Activated CD4-positive, alpha-beta T cell treated with anti-CD3 and anti-CD28 coated beads for 24 hours (primary cell): Measurements from ENCODE around the gene EEF1E1.

Experiments used
- DNase-seq, 2 donors: peaks; one replicate each; pipeline ENCODE4 v3.0.0-alpha.2; 2020; ENCODE audit warnings: low read depth in 2 of 2

The EEF1E1 gene

GRCh38 chr6:8087870-8088754, 14.2 kb downstream of the EEF1E1 start:
- DNase-seq, result no peak

- DNase-seq, result no peak
Observed at GRCh38 chr6:8086755-8087306, 15.5 kb downstream of the EEF1E1 start.

DNA sequence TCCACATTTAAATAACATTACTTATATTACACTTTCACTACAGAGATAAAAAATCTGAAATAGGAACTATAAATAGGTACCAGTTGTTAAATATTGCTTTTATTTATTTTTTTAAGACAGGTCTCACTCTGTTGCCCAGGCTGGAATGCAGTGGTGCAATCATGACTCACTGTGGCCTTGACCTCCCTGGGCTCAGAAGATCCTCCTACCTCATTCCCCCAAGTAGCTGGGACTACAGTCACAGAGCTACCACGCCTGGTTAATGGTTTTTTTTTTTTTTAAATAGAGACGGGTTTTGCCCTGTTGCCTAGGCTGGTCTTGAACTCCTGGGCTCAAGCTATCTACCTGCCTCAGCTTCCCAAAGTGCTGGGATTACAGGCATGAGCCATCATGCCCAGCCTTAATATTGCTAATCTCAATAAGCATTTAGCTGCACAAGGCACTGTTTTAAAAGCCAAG, 17.3 kb downstream of the EEF1E1 start:
- no peak for DNase-seq

- DNase-seq, result no peak
Observed at GRCh38 chr6:8084586-8084985, 17.8 kb downstream of the EEF1E1 start.

DNA sequence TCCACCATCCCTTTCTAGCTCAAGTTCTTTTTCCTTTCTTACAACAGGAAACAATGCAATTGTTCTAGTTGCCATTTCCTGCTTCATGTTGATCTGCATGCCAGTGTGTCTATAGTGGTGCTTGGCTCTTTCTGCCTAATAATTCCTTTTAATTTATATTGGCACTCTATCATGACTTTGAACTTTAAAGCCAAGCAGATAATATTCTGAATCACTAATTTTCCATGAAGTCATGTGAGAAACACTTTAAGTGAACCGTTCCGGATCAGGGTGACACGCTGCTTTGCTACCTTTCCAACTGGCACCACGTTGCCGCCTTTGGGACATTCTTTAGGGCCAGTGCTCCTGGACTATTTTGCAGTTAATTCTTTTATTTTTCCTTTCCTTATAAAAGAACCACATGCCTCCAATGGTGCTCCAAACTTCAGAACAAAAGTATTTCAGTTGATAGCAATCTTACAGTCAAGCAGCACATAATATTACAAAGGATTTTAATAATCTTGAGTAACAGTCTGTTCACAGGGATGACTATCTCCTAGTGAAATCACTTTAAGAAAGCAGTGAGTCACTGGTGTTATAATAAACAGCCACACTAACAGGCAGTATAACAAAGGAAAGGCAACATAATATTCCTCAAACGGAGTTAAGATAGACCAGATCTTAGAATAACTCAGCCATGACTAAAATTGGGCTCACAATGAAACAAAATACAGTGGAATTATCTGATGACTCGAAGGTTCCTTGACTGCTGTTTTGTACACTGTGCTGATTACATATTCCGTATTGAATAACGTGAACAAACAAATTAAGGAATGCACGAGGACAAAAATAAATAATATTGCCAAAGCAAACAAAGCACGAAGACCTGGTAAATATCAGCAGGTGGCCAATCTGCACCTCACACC, 19.1 kb downstream of the EEF1E1 start:
- DNase-seq, result no peak

DNA sequence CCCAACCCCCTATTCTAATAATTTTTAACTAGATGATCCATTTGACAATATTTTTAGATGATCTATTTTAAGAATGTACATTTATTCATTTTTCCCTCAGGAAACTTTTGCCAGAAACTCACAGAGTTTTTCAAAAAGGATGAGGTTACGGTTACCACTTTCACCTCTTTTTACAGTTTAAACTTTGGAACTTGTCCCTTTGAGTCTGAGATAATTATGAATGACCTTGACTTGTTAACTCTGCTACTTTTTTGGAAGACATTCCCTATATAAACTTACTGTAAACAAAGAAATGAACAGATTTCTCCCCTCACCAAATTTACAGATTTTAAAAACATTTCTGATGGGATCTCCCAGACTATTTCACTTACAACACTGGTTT, 19.8 kb downstream of the EEF1E1 start:
- no peak for DNase-seq

DNA sequence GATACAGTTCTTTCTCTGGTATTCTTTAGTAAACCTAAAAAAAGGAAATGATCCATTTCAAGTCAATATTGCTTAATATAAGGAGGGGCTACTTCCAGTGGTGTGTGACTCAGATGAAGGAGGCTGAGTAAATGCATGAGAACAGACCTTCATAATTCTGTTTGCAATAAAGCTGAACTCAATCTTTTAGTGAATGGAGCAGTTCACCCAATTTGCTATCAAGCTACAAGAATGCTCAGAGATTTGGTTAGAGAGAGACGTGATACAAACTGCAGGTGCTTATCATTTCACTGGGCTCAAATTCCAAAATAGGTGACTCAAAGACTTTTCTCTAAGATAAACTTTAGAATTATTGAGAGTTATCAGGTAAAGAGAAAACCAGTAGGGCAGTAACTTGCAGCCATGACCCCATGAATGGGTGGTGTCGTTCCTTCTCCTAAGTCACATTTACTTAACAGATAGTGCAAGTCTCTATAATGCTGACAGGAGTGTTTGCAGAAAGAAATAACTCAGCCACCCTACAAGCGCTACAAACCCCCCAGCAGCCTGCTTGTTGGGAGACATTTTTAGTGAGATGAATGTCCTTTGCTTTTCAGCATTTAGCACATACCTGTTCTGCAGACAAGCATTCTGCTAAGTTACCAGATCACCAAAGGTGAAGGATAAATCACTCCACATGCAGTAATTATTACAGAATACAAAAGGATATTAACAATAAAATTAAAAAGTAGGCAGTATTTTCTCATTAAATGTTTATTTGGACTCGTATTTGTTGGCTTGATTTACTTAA, 21.8 kb downstream of the EEF1E1 start:
- no peak for DNase-seq

GRCh38 chr6:8079126-8079525, 23.2 kb downstream of the EEF1E1 start:
- no peak for DNase-seq

DNA sequence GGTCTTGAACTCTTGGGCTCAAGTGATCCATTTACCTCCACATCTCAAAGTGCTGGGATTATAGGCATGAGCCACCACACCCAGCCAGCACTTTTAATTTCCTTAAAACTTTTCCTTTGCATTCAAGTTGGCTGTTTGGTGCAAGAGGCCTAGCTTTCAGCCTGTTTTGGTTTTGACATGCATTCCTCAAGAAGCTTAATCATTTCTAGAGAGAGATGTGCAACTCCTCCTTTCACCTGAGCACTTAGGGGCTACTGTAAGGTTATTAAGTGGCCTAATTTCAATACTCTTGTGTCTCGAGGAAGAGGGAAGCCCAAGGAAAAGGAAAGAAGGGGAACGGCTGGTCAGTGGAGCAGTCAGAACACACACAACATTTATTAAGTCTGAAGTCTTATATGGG, 24.4 kb downstream of the EEF1E1 start:
- no peak for DNase-seq

GRCh38 chr6:8075704-8076103, 26.6 kb downstream of the EEF1E1 start:
- DNase-seq, result no peak

- DNase-seq, result no peak
Observed at GRCh38 chr6:8075185-8075584, 27.2 kb downstream of the EEF1E1 start.

GRCh38 chr6:8074213-8074612, 28.1 kb downstream of the EEF1E1 start:
- DNase-seq, result no peak

DNA sequence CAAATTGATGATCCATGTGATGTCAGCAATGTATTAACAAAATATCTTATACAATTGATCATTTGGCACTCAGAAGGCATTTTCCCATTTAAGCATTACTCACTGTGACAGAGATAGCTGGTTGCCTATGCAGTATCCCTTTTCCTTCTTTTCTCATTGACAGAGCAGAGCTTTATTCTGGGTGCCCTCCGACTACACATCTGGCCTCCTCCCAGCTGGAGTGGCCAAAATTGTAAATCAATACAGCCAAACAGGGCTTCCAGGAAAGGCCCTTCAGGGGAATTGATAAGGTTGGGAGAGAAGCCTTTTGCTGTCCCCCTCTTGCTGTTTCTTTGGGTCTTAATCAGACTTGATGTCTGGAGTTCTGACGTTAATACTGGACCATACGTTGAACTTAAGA, 28.6 kb downstream of the EEF1E1 start:
- no peak for DNase-seq

DNA sequence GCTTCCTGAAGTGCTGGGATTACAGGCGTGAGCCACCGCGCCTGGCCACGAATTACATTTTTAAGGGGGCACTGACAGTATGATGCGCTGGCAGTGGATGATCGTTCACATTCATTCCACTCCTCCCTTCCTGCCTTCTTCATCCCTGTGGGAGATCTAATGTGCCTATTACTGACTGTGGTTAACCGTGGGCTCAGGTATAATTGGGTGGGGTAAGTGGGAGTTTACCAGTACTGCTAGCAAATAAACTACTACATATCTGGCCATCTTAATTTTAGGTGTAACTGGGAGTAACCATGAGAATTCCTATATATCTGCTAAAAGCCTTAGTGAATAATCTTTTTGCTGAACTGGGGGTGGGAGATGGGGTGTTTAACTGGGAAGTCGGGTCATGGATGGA, 31.6 kb downstream of the EEF1E1 start:
- DNase-seq, result no peak

DNA sequence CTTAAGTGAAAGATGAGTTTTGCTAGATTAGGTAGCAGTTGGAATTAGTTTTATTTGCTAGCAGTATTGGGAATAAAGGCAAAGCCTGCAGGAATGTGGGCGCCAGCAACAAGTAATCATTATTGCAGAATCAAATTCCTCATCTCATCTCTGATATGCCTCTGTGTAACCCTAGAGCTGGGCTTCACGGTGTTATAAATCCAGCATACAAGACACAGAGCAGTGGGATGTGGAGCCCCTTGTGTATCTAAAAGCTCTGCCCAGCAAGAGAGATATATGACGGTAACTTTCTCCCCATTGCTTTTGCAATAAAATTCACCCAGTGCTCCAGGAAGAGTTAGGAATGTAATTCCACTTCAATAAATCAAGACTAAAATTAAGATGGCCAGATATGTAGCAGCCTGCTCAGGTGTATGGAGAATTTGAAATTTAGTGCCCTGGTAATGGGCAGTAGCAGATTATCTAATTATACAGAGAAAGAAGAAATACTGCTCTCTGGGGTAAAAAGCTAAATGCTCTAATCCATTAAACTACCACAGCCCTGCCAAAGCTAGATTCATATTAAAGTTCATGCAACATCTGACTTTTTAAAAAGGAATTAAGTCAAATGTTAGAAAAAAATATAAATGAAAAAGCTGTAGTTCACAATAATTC, 32.6 kb downstream of the EEF1E1 start:
- DNase-seq, result no peak

DNA sequence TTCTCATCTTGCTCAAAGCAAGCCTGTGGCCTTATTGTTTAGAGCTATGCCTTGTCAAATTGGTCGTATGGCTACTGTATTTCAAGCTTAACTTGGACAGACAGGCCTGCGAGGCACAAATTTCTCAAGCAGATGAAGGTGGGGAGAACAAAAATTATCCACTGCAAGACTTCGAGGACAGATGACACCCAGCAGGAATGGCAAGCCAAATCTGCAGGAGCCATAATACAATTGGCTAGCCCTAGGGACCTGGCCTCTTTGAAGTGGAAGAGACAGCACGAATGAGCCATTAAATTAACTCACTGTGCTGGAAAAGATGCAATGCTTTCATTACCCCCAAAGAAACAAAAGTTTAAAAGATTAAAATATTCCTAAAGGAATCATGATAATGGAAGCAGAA, 33.2 kb downstream of the EEF1E1 start:
- no peak for DNase-seq

- DNase-seq, result no peak
Observed at GRCh38 chr6:8066108-8066507, 36.2 kb downstream of the EEF1E1 start.

- DNase-seq, result peak; percentile 13 to 29
Observed at GRCh38 chr6:8065519-8065911, 36.8 kb downstream of the EEF1E1 start.

DNA sequence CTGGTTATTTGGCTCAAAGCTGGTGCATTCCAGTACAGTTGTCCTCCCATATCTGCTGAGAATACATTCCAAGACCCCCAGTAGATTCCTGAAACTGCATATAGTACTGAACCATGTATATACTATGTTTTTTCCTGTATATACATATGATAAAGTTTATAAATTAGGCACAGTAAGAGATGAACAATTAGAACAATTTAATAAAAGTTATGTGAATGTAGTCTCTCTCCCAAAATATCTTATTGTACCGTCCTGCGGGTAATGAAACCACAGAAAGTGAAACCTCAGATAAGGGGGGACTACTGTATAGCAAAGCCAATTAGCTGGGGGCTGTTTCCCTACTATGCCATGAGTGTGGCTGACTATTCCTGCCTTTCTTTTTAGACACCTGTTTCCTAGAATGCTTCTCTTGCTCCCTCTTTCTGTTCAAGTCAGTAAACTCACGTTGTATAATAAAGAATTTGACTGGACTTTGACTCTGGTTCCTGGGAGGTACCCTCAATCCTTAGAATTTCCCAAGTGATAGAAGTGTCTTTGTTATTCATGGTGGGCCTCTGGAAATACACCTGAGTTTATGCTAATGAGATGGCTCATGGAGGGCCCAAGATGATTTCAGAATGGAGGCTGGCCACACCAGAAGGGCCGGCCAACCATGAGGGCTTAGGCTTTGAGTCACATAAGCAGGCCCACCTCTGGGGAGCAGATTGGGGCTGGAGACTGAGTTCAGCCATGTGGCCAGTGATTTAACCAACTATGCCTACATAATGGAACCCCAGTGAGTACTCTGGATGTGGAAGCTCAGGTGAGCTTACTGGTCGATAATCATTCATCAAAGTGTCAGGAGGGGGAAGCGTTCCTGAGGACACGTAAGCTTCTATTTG, 37.5 kb downstream of the EEF1E1 start:
- DNase-seq, result no peak
